Astrocyte of the cerebellum (primary cell): ENCODE data around the gene SMIM41.
A peak's percentile ranks its signal among the peaks of the same experiment; 100 is the strongest.

Experiments
- DNase-seq: peaks from one replicate; pipeline ENCODE4 v3.0.0-alpha.2; 2011; ENCODE audit warnings: low read depth
- H3K4me3 ChIP-seq: 2 replicates; pipeline ENCODE4 v1.5.1; 2011; ENCODE audit warnings: mild to moderate bottlenecking, low read depth, low read length, moderate library complexity
- in situ Hi-C: cut with HindIII; loops from 2 replicates; pipeline ENCODE4 v1.10.0; 2017; ENCODE audit warnings: low sequenced_read_pairs
- TF ChIP-seq, protein P1 (sequence below): IDR thresholded peaks from 2 replicates; pipeline ENCODE4 v1.5.1; 2012; ENCODE audit warnings: low read length, low read depth, moderate library complexity, mild to moderate bottlenecking; ENCODE audit errors: missing control alignments

Gene SMIM41

DNA sequence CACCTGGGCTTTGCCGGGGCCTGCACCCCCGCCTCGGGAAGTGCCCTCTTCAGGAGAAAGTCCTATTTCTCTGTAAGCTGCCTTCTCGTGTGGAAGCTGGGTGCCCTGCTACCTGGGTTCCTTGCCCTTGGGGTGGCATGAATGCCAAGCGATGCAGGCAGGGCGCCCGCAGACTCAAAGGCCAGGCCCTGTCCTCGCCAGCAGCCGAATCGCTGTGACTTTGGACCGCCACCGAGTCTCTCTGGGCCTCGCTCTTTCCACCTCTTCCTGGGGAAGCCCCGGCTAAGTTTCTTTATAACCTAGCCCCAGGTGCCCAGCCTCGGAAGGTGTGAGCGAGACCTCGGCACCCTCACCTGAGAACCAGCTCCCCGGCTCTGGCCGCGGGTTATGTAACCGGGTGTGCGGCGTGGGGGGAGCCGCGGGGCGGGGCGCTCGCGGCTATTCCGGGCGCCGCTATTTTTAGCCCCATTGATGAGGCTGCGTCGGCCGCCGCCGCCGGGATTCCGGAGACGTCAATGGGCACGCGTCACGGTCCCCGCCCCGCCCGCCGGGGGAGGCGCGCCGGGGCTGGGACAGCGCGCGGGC lies 42.8 kb upstream of the SMIM41 start:
- in situ Hi-C loops, result no loop called here
- H3K4me3 ChIP-seq, result peak overlapping the region; percentile 61
- no peak for DNase-seq
- TF ChIP-seq, protein P1, sequence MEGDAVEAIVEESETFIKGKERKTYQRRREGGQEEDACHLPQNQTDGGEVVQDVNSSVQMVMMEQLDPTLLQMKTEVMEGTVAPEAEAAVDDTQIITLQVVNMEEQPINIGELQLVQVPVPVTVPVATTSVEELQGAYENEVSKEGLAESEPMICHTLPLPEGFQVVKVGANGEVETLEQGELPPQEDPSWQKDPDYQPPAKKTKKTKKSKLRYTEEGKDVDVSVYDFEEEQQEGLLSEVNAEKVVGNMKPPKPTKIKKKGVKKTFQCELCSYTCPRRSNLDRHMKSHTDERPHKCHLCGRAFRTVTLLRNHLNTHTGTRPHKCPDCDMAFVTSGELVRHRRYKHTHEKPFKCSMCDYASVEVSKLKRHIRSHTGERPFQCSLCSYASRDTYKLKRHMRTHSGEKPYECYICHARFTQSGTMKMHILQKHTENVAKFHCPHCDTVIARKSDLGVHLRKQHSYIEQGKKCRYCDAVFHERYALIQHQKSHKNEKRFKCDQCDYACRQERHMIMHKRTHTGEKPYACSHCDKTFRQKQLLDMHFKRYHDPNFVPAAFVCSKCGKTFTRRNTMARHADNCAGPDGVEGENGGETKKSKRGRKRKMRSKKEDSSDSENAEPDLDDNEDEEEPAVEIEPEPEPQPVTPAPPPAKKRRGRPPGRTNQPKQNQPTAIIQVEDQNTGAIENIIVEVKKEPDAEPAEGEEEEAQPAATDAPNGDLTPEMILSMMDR, result no peak

DNA sequence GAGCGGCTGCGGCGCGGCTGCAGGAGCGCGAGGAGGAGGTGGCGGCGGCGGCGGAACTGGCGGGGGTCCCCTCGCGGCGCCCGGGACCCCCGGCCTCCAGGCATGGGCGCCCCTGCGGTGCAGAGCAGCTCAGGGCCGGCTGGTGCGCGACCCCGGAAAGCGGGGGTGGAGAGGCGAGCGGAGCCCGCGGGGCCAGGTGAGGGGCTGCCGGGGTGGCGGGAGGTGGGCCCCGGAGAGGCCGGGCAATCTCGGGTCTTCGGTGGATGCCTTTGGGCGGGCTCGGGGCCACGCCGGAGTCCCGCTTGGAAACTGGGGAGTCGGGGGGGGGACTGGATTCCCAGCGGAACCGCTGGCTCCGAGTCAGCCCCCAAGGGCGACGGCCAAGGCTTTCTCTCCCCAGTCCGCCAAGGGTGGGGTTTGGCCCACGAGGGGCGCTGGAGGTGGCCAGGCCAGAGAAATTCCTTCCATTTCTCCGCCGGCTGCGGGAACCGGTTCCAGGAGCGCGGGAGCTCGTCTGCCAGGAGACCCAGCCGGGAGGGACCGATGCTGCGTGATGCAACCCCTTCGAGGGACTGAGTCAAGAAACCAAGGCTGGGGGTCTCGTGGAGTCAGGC lies 42.1 kb upstream of the SMIM41 start:
- DNase-seq, result no peak

DNA sequence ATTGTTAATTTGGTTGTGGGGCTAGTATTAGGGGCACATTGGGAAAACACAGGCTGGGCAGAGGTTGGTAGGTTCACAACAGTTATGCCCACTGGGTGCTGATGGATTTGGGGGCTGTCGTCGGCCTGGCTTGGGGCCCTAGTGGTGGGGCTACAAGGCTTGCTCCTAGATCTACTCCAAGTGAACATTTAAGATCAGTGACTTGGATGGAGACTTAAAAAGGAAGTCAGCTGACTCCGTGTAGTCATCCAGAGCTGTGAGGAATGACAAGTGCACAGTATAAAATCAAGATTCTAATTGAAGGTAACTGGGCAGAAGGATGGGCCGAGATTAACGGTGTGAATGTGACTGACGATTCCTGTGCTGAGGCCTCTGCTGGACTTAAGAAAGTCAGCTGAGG lies 41.1 kb upstream of the SMIM41 start:
- TF ChIP-seq, protein P1, result no peak
- no peak overlapping the region for H3K4me3 ChIP-seq
- in situ Hi-C loops, result no loop called here
- no peak for DNase-seq

More for the DNA sequence above, 42.1 kb upstream of the SMIM41 start:
- H3K4me3 ChIP-seq, result peak overlapping the region; percentile 61
- TF ChIP-seq, protein P1, result peak; percentile 11
- in situ Hi-C loops, result no loop called here

DNA sequence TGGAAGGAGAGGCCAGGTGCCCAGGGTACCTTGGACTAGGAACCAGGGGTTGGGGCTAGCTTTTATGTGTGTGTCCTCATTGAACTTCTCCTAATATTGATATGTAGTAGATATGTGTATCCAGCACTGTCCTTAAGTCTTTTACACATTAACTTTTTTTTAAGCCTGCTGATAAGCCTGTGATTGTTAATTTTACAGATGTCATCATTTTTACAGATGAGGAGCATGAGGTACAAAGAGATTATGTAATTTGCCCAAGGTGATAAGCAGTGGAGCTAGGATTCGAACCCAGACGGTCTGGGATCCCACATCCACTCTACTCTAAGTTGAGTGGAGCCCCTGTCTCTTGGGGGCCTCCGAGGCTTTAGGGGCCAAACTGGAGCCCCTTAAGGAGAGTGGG lies 38.5 kb upstream of the SMIM41 start:
- in situ Hi-C loops, result no loop called here
- no peak overlapping the region for H3K4me3 ChIP-seq
- no peak for DNase-seq
- TF ChIP-seq, protein P1, result no peak

DNA sequence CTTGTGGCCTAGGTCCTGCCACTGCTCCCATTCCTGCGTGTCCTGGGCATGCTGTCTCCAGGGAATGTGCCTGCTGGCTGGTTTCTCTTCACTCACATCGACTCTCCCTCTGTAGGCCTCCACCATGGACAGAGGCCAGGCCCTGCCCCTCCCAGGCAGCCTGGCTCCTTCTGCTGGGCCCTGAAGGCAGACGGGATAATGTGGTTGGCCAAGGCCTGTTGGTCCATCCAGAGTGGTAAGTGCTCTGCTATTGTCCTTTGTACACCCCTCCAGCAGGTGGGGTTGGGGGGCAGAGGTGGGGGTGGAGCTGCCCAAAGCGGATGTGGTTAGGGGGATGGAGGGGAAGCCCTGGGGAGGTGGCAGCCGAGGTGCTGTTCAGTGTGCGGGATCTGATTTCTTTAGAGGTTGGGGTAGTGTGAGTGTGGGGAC lies 37.8 kb upstream of the SMIM41 start:
- in situ Hi-C loops, result no loop called here
- no peak overlapping the region for H3K4me3 ChIP-seq
- TF ChIP-seq, protein P1, result no peak
- no peak for DNase-seq

DNA sequence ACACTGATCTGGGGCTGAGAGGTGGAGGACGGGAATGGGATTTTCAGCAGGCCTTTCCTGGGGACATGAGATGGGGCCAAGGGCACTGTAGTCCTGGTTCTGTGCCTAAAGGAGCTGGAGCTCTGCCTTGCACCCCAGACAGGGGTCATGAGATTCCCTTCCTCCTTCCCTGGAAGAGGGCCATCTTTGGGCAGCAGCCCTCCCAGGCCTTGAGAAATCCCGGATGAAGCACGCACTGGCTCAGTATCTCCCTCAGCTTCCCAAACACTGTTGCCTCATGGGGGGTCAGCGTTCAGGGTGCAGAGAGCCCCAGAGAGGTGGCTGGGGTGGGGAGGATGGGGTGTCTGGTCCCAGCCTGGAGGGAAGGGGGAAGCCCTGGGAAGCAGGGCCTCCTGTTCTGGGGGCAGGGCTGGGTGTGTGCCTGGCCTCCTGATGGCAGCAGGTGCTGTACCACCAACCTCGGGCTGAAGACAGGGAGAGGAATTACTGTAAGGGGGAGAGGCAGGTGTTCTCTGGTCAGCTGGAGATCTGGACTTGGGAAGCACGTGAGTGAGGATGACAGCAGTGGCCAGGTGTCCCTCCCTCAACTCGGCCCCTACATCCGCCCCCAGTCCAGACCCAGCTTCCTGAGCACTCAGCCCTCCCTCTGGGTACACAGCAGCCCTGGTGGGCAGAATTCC lies 36.7 kb upstream of the SMIM41 start:
- DNase-seq, result no peak
- in situ Hi-C loops, result no loop called here
- no peak overlapping the region for H3K4me3 ChIP-seq
- TF ChIP-seq, protein P1, result no peak
